ENCODE data around the gene GALNT13.

- TF ChIP-seq POLR2A (IDR thresholded peaks at IDR 0.05; ENCODE audit: low read length), result no peak
- TF ChIP-seq GATA1 (IDR thresholded peaks at IDR 0.05; ENCODE audit: low read depth, low read length), result no peak
Measured at GRCh38 chr2:154437104-154437503, 565.4 kb downstream of the GALNT13 start.
